Endodermal cell (in vitro differentiated cells): ENCODE measurements around the gene AK9. TPM values are rescaled to one million over a fixed set of nuclear protein-coding genes. Genes with fewer than 3 reads are reported as not detected.

ENCODE experiments used
- DNase-seq: peaks from one replicate; pipeline ENCODE4 v3.0.0-alpha.2; 2017
- H3K27ac ChIP-seq: 2 replicates; pipeline ENCODE4 v1.5.1; 2013; ENCODE audit warnings: mild to moderate bottlenecking, low read depth, low read length, moderate library complexity
- H3K27me3 ChIP-seq: 2 replicates; pipeline ENCODE4 v1.6.1; 2013; ENCODE audit warnings: mild to moderate bottlenecking, low read length, moderate library complexity; ENCODE audit not compliant: insufficient read depth, control insufficient read depth, poor library complexity, severe bottlenecking
- H3K36me3 ChIP-seq: 2 replicates; pipeline ENCODE4 v1.7.0; 2013; ENCODE audit warnings: mild to moderate bottlenecking, low read length, moderate library complexity; ENCODE audit not compliant: control insufficient read depth, insufficient read depth
- H3K4me1 ChIP-seq: one replicate; pipeline ENCODE4 v1.7.0; 2013; ENCODE audit warnings: low read length; ENCODE audit not compliant: control insufficient read depth, insufficient read depth
- H3K4me3 ChIP-seq: 2 replicates; pipeline ENCODE4 v1.5.1; 2013; ENCODE audit warnings: mild to moderate bottlenecking, low read length, moderate library complexity
- H3K9ac ChIP-seq: 2 replicates; pipeline ENCODE4 v1.6.1; 2013; ENCODE audit warnings: mild to moderate bottlenecking, low read length, moderate library complexity; ENCODE audit not compliant: poor library complexity, severe bottlenecking; ENCODE audit errors: extremely low read depth
- H3K9me3 ChIP-seq: 2 replicates; pipeline ENCODE4 v1.6.1; 2013; ENCODE audit warnings: mild to moderate bottlenecking, low read length, moderate library complexity; ENCODE audit not compliant: control insufficient read depth
- H3K27ac Mint-ChIP-seq: 2 replicates; pipeline ENCODE4 v1.8.0; 2020; ENCODE audit warnings: mixed read lengths
- H3K27me3 Mint-ChIP-seq: 2 replicates; pipeline ENCODE4 v1.8.0; 2021; ENCODE audit warnings: mild to moderate bottlenecking, mixed read lengths; ENCODE audit not compliant: insufficient read depth
- H3K36me3 Mint-ChIP-seq: 2 replicates; pipeline ENCODE4 v1.8.0; 2020; ENCODE audit warnings: low read depth, mixed read lengths
- H3K4me1 Mint-ChIP-seq: 2 replicates; pipeline ENCODE4 v1.8.0; 2020; ENCODE audit warnings: mixed read lengths
- H3K4me3 Mint-ChIP-seq: 2 replicates; pipeline ENCODE4 v1.8.0; 2020; ENCODE audit warnings: mild to moderate bottlenecking, moderate library complexity, mixed read lengths
- H3K9me3 Mint-ChIP-seq: 2 replicates; pipeline ENCODE4 v1.8.0; 2020; ENCODE audit warnings: mild to moderate bottlenecking, mixed read lengths
- WGBS, 2 experiments: methylation state at CpG; one replicate each; pipeline versions ENCODE4 v1.1.5 to v1.1.7; 2013; ENCODE audit warnings: missing lambda C conversion rate in 2 of 2, mixed read lengths in 1 of 2; ENCODE audit not compliant: insufficient coverage in 1 of 2, insufficient read length in 1 of 2; 5-methylcytosine and 5-hydroxymethylcytosine counted together
- total RNA-seq, 2 donors: library from RNA; stranded (reverse); fragmentation: NEBNext Ultra II Directional in 1 of 2; extraction: Animal tissue kit (Norgen Biotek cat#: 25700) in 1 of 2; gene quantifications; 2 replicates in 1 of 2; 3 replicates in 1 of 2; pipeline ENCODE4 v1.2.1, GENCODE V29; 2021
- TF ChIP-seq, protein P1 (sequence below): fragments of 200-600 bp; sonication (generic); conservative IDR thresholded peaks from 2 replicates; pipeline ENCODE4 v1.5.0; 2021; ENCODE audit warnings: antibody characterized with exemption, mild to moderate bottlenecking

The AK9 gene
- total RNA-seq, 2 donors from 2014 or later = 1.8 to 2.7 TPM

GRCh38 chr6:109631403-109631802 lies 59.6 kb downstream of the AK9 start:
- Mint-ChIP-seq H3K27ac (no peak overlapping the region), H3K27me3 (peaks cover 2% of the 10 kb centered on the region), H3K9me3 (no peaks in the 10 kb centered on the region), H3K4me1 (no peaks in the 10 kb centered on the region), H3K36me3 (no peaks in the 10 kb centered on the region), H3K4me3 (no peak overlapping the region)
- Histone ChIP-seq H3K4me1 (no peaks in the 10 kb centered on the region), H3K4me3 (no peak overlapping the region), H3K9me3 (no peaks in the 10 kb centered on the region), H3K36me3 (no peaks in the 10 kb centered on the region), H3K27ac (no peak overlapping the region), H3K27me3 (peaks cover 4% of the 10 kb centered on the region), H3K9ac (no peak overlapping the region)
- no peak for DNase-seq
- WGBS, 2 experiments = 90% methylated on average over 1 of the region's 1 CpG; no CpG with 5 or more reads in 1 of the 2 experiments
- TF ChIP-seq, protein P1, sequence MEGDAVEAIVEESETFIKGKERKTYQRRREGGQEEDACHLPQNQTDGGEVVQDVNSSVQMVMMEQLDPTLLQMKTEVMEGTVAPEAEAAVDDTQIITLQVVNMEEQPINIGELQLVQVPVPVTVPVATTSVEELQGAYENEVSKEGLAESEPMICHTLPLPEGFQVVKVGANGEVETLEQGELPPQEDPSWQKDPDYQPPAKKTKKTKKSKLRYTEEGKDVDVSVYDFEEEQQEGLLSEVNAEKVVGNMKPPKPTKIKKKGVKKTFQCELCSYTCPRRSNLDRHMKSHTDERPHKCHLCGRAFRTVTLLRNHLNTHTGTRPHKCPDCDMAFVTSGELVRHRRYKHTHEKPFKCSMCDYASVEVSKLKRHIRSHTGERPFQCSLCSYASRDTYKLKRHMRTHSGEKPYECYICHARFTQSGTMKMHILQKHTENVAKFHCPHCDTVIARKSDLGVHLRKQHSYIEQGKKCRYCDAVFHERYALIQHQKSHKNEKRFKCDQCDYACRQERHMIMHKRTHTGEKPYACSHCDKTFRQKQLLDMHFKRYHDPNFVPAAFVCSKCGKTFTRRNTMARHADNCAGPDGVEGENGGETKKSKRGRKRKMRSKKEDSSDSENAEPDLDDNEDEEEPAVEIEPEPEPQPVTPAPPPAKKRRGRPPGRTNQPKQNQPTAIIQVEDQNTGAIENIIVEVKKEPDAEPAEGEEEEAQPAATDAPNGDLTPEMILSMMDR = no peak

DNA sequence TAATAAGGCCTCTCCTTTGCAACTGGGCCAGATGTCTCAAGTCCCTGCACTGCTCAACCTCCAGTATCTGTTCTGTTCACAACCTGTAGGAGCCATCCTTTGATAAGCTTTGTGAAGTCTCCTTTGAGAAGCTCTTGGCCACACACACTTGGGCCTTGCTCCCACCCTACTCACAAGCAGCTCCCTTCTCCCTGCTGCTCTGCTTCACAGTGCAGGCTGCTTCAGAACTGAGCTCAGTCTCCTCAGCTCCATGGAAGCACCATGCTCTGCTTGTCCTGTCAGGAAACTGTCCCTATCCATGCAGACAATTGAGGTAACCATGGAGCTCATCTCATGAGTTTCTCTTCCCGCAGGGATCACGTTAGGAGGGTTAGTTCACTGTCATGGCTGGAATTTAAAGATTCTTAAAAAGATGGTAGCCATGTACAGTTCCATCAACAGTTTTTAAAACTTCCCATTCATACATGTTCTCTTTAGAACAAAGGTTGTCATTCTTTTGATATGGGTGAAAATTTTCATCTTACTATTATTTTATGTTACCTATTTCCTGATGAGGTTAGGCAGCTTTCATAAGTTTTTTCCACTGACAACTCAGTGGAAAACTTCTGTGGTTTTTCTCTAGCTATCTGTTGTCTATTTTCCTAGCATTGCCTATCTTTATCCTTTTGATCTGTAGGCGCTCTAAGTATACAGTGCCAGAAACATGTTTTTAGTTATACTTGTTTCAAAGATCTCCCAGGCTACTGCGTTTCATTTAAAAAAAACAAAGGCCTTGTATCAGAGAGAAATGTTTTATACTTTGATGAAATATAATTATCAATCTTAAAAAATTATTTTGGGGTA lies 62.6 kb downstream of the AK9 start:
- no peaks in the 10 kb centered on the region for H3K27me3 ChIP-seq
- TF ChIP-seq, protein P1 = no peak
- DNase-seq = no peak
- no peak overlapping the region for H3K27ac Mint-ChIP-seq
- WGBS, 2 experiments = 93 to 98% methylated on average over 2 to 4 of the region's 4 CpGs
- no peaks in the 10 kb centered on the region for H3K9me3 ChIP-seq
- H3K36me3 ChIP-seq = no peaks in the 10 kb centered on the region
- H3K4me1 ChIP-seq = no peaks in the 10 kb centered on the region
- no peaks in the 10 kb centered on the region for H3K4me1 Mint-ChIP-seq
- H3K36me3 Mint-ChIP-seq = no peaks in the 10 kb centered on the region
- H3K4me3 Mint-ChIP-seq = no peak overlapping the region
- no peak overlapping the region for H3K9ac ChIP-seq
- H3K27ac ChIP-seq = no peak overlapping the region
- no peak overlapping the region for H3K4me3 ChIP-seq
- H3K27me3 Mint-ChIP-seq = peaks cover 2% of the 10 kb centered on the region
- peaks cover 3% of the 10 kb centered on the region for H3K9me3 Mint-ChIP-seq

GRCh38 chr6:109626311-109626710 lies 64.7 kb downstream of the AK9 start:
- Mint-ChIP-seq H3K27me3 (no peaks in the 10 kb centered on the region), H3K27ac (no peak overlapping the region), H3K4me3 (no peak overlapping the region), H3K36me3 (no peaks in the 10 kb centered on the region), H3K9me3 (peaks cover 3% of the 10 kb centered on the region), H3K4me1 (no peaks in the 10 kb centered on the region)
- no peak for DNase-seq
- no peaks in the 10 kb centered on the region for H3K4me1 ChIP-seq
- WGBS, 2 experiments = 95% methylated on average over 2 of the region's 2 CpGs; no CpG with 5 or more reads in 1 of the 2 experiments
- H3K9ac ChIP-seq = no peak overlapping the region
- H3K4me3 ChIP-seq = no peak overlapping the region
- H3K27me3 ChIP-seq = no peaks in the 10 kb centered on the region
- TF ChIP-seq, protein P1 = no peak
- no peaks in the 10 kb centered on the region for H3K36me3 ChIP-seq
- H3K9me3 ChIP-seq = no peaks in the 10 kb centered on the region
- no peak overlapping the region for H3K27ac ChIP-seq
